Thyroid gland (tissue), 4 donors: ENCODE results near the gene ARHGAP10. TPM values are rescaled to one million over a fixed set of nuclear protein-coding genes. Genes with fewer than 3 reads are reported as not detected.
A peak's percentile ranks its signal among the peaks of the same experiment; 100 is the strongest.

Source experiments
- DNase-seq, 2 donors: peaks; one replicate each; pipeline ENCODE4 v3.0.0-alpha.2; 2019
- H3K27ac ChIP-seq, 3 donors: fragments of 200-600 bp; sonication (generic); 1 replicate in 2 of 3; 2 replicates in 1 of 3; pipeline ENCODE4 v1.5.1; 2016 to 2019; ENCODE audit warnings: mild to moderate bottlenecking in 1 of 3, moderate library complexity in 1 of 3
- H3K27me3 ChIP-seq: fragments of 200-600 bp; sonication (generic); one replicate; pipeline ENCODE4 v1.5.1; 2019
- H3K36me3 ChIP-seq, 2 donors: fragments of 200-600 bp; sonication (generic); one replicate each; pipeline ENCODE4 v1.5.1; 2016 to 2019
- H3K4me1 ChIP-seq, 2 donors: fragments of 200-600 bp; sonication (generic); one replicate each; pipeline ENCODE4 v1.5.1; 2017 to 2019
- H3K4me3 ChIP-seq, 3 donors: fragments of 200-600 bp; sonication (generic); replicated peaks in 1 of 3; 1 replicate in 2 of 3; 2 replicates in 1 of 3; pipeline ENCODE4 v1.5.1; 2016; ENCODE audit warnings: mild to moderate bottlenecking in 1 of 3
- H3K9me3 ChIP-seq: fragments of 200-600 bp; sonication (generic); one replicate; pipeline ENCODE4 v1.5.1; 2017
- POLR2A ChIP-seq, 2 donors: fragments of 450-650 bp; IDR thresholded peaks; one replicate each; pipeline ENCODE4 v1.6.1; 2017; ENCODE audit warnings: antibody characterized with exemption in 2 of 2, mild to moderate bottlenecking in 2 of 2, moderate library complexity in 1 of 2
- WGBS, 2 donors: methylation state at CpG; one replicate each; pipeline ENCODE4 v1.1.5; 2017; 5-methylcytosine and 5-hydroxymethylcytosine counted together
- intact Hi-C: fragments of 100-400 bp; cut with DNase I; formaldehyde crosslinking; loops from one replicate; pipeline ENCODE4 v1.15.1; 2023
- total RNA-seq, 4 donors: library from RNA; depleted of rRNA; stranded (reverse); fragments of >200 nt; gene quantifications; one replicate each; pipeline ENCODE4 v1.2.3, GENCODE V29; 2016
- TF ChIP-seq, protein P1 (sequence below), 6 experiments: fragments of 200-600 bp in 3 of 6; fragments of 450-650 bp in 3 of 6; sonication (generic) in 3 of 6; IDR thresholded peaks; one replicate each; pipeline ENCODE4 v1.5.1; 2016 to 2019; ENCODE audit warnings: antibody characterized with exemption in 6 of 6, mild to moderate bottlenecking in 2 of 6, inconsistent platforms in 1 of 6, moderate library complexity in 1 of 6

The ARHGAP10 gene
- total RNA-seq, 4 donors from 2014 or later: 39.5 to 78.4 (median 42.0) TPM

DNA sequence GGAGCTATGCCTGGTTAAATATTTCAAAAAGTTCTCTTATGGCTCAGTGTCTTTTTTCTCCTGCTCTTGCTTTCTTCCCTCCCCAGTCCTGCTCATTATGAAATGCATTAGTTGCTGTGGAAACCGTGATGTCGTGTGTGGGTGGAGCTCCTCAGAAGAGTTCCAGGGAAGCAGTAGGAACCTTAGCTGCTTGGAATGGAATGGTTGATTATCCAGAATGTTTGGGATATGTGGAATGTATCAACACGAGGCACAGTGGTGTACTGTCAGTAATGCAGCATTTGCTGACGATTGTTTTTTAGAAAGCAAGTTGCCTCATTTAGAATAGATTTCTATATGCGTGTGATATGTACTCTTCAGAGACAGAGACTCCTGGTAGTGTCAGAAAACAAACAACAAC, 333.2 kb downstream of the ARHGAP10 start:
- Histone ChIP-seq H3K4me1 (peaks cover 12% of the 10 kb centered on the region in 2 donors), H3K4me3 (no peak overlapping the region), H3K27ac (no peak overlapping the region), H3K27me3 (no peaks in the 10 kb centered on the region), H3K9me3 (no peaks in the 10 kb centered on the region), H3K36me3 (peaks cover 0 to 6% of the 10 kb centered on the region in 2 donors)
- no peak for DNase-seq
- WGBS, 2 donors: 76 to 84% methylated on average over 5 of the region's 5 CpGs
- no peak for TF ChIP-seq POLR2A (IDR thresholded peaks at IDR 0.05)
- intact Hi-C loops: no loop called here

DNA sequence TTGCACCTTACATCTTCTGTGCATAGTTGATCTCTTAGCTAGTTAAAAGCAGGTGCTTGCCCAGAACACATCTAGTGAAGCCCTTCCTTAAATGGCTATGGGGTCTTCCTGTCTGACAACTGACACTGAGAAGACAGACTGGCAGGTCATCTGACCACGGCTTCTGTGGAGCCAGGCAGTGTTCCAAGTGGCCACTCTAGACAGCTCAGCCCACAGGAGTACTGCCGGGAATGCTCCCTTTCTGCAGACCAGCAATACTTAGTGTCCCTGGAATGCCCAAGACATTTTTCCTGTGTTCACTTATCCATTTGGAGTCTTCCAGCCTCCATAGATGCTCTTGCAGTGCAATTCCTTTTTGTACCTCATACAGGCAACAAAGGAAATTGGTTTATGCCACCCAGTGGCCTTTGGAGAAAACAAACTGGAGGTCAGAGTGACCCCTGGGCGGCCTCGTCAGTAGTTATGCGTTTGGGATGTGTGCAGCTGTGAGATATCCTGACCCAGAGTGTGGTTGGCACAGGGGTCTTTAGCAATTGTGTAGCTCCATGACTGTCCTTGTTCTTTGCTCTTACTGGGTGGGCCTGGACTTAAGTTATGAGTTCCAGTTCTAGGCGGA, 335.5 kb downstream of the ARHGAP10 start:
- Histone ChIP-seq H3K4me3 (no peak overlapping the region), H3K4me1 (peaks cover 16 to 24% of the 10 kb centered on the region in 2 donors), H3K27ac (no peak overlapping the region), H3K36me3 (peaks cover 0 to 6% of the 10 kb centered on the region in 2 donors), H3K27me3 (no peaks in the 10 kb centered on the region), H3K9me3 (no peaks in the 10 kb centered on the region)
- 69 to 70% methylated on average over 6 of the region's 6 CpGs for WGBS, 2 donors
- TF ChIP-seq, protein P1, sequence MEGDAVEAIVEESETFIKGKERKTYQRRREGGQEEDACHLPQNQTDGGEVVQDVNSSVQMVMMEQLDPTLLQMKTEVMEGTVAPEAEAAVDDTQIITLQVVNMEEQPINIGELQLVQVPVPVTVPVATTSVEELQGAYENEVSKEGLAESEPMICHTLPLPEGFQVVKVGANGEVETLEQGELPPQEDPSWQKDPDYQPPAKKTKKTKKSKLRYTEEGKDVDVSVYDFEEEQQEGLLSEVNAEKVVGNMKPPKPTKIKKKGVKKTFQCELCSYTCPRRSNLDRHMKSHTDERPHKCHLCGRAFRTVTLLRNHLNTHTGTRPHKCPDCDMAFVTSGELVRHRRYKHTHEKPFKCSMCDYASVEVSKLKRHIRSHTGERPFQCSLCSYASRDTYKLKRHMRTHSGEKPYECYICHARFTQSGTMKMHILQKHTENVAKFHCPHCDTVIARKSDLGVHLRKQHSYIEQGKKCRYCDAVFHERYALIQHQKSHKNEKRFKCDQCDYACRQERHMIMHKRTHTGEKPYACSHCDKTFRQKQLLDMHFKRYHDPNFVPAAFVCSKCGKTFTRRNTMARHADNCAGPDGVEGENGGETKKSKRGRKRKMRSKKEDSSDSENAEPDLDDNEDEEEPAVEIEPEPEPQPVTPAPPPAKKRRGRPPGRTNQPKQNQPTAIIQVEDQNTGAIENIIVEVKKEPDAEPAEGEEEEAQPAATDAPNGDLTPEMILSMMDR (IDR thresholded peaks at IDR 0.05): no peak
- TF ChIP-seq POLR2A (IDR thresholded peaks at IDR 0.05): no peak
- DNase-seq: peak; percentile 75 to 76
- intact Hi-C loops: no loop called here

DNA sequence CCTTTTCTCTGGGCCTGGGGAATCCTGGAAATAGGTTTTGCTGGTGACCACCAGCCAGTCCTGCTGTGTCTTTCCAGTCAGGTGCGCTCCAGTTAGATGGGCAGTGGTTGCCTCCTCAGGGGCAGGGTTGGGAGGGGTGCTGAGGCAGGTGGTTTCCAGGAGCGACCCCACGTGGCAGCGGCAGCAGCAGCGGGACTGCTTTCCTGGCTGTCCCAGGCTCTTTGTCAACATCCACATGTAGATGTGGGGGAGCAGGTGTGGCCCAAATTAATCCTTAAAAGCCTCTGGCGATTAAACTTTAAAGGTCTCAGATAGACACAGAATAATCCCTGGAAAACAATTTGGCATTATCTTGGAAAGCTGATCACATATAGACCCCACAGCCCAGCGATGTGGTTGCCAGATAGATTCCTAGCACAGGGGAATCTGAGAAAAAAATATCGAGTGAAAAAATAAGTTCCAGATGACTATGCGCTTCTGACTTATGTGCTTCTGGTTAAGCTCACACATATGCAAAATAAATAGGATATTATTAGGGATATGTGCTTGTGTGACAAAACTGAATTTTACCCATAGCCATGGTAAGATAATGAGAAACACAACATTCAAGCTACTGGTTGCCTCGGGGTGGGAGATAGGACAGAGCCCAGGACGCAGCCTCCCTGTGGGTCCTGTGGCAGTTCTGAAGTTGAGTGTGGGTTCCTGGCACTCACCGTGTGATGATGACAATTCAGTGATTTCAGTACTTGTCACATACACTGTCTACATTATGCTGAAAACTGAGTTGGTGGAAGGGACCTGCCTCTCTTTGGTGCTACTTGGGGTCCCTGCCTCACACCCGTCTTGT, 336.4 kb downstream of the ARHGAP10 start:
- TF ChIP-seq, protein P1 (IDR thresholded peaks at IDR 0.05): no peak
- no peak for TF ChIP-seq POLR2A (IDR thresholded peaks at IDR 0.05)
- no peaks in the 10 kb centered on the region for H3K9me3 ChIP-seq
- peaks cover 7 to 9% of the 10 kb centered on the region in 2 donors for H3K36me3 ChIP-seq
- intact Hi-C loops: no loop called here
- H3K4me3 ChIP-seq: no peak overlapping the region
- no peaks in the 10 kb centered on the region for H3K27me3 ChIP-seq
- no peak for DNase-seq
- 86 to 89% methylated on average over 13 of the region's 13 CpGs for WGBS, 2 donors
- peaks cover 16 to 24% of the 10 kb centered on the region in 2 donors for H3K4me1 ChIP-seq
- no peak overlapping the region for H3K27ac ChIP-seq

DNA sequence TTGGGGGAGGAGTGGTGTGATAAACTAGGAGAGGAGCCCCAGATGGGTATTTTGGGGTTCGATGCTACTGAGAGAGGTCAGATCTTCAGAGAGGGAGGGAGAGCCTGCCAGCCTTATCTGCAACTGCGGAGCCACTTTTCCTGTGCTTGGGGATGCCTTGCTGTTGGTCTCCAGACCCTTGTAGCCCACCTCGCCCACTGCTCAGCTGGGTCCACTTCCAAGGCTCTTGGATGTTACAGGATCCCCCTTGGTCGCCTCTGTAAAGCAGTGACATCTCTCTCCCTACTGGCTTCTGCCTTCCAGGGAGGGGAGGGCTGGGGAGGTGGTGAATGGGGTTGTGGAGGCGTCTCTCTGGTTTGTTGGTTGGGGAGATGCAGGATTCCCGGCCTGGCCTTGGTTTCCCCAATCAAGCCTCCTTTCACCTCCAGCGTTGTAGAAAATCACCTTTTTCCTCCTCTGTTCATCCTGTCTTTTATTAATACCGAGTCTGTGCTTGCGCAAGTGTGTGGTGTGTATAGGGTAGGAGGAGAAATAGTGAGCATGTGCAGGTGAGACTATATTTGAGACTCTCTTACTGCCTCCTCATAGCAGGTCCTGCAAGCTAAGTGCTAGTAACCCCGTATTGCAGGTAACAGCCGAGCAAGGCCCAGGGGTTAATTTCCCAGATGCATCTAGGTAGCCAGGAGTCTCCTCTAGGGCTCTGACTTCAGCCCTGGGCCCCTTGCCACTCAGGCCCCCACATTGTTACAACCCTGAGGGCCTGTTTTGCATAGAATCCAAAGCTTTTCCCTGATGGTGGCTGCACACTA, 337.4 kb downstream of the ARHGAP10 start:
- H3K27me3 ChIP-seq: no peaks in the 10 kb centered on the region
- no peak overlapping the region for H3K4me3 ChIP-seq
- no peak overlapping the region for H3K27ac ChIP-seq
- peaks cover 16 to 24% of the 10 kb centered on the region in 2 donors for H3K4me1 ChIP-seq
- H3K36me3 ChIP-seq: peaks cover 9 to 10% of the 10 kb centered on the region in 2 donors
- intact Hi-C loops: no loop called here
- no peak for DNase-seq
- 90 to 95% methylated on average over 11 of the region's 11 CpGs for WGBS, 2 donors
- TF ChIP-seq, protein P1 (IDR thresholded peaks at IDR 0.05): no peak
- TF ChIP-seq POLR2A (IDR thresholded peaks at IDR 0.05): no peak
- H3K9me3 ChIP-seq: no peaks in the 10 kb centered on the region

DNA sequence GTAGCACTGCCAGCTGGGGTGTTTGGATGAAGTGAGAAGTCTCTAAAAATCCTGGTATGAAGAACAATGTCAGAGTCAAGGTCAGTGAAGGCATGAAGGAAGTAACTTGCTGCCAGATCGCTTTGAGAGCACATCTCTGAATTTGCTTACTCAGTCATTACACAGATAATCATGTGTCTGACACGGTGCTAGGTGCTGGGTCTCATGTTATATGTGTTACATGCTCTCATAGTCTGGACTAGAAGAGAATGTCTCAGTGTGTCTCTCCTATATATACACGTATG, 337.9 kb downstream of the ARHGAP10 start:
- Histone ChIP-seq H3K4me3 (no peak overlapping the region), H3K9me3 (no peaks in the 10 kb centered on the region), H3K27me3 (no peaks in the 10 kb centered on the region), H3K4me1 (peaks cover 16 to 24% of the 10 kb centered on the region in 2 donors), H3K36me3 (peaks cover 9 to 10% of the 10 kb centered on the region in 2 donors), H3K27ac (peak overlapping the region in 1 of 3 donors; percentile 37)
- TF ChIP-seq, protein P1 (IDR thresholded peaks at IDR 0.05): no peak
- no peak for TF ChIP-seq POLR2A (IDR thresholded peaks at IDR 0.05)
- 60 to 71% methylated on average over 3 of the region's 3 CpGs for WGBS, 2 donors
- peak in 1 of 2 donors; percentile 11 for DNase-seq
- intact Hi-C loops: no loop called here
